H9 (cell line): ENCODE measurements around the gene INPP5E. TPM values are rescaled to one million over a fixed set of nuclear protein-coding genes. Genes with fewer than 3 reads are reported as not detected.

Source experiments
- DNase-seq: peaks from one replicate; pipeline ENCODE4 v3.0.0-alpha.2; 2017
- H2AFZ ChIP-seq: one replicate; pipeline ENCODE4 v1.6.1; 2013; ENCODE audit warnings: mild to moderate bottlenecking, low read length, control low read depth, moderate library complexity
- H2AK5ac ChIP-seq: 2 replicates; pipeline ENCODE4 v1.6.1; 2013; ENCODE audit warnings: low read length, control low read depth, mixed read lengths; ENCODE audit not compliant: insufficient read length
- H2BK120ac ChIP-seq: one replicate; pipeline ENCODE4 v1.6.1; 2013; ENCODE audit warnings: low read depth, mild to moderate bottlenecking, low read length, control low read depth, inconsistent platforms; ENCODE audit not compliant: poor library complexity, severe bottlenecking
- H2BK12ac ChIP-seq: 2 replicates; pipeline ENCODE4 v1.6.1; 2013; ENCODE audit warnings: low read length, control low read depth, mixed read lengths, low read depth; ENCODE audit not compliant: insufficient read length
- H2BK15ac ChIP-seq: 2 replicates; pipeline ENCODE4 v1.6.1; 2013; ENCODE audit warnings: low read depth, low read length, control low read depth
- H2BK20ac ChIP-seq: one replicate; pipeline ENCODE4 v1.6.1; 2013; ENCODE audit warnings: low read depth, mild to moderate bottlenecking, low read length, control low read depth, inconsistent platforms; ENCODE audit not compliant: poor library complexity, severe bottlenecking
- H2BK5ac ChIP-seq: 2 replicates; pipeline ENCODE4 v1.6.1; 2013; ENCODE audit warnings: low read length, control low read depth, mixed read lengths; ENCODE audit not compliant: insufficient read length
- H3K14ac ChIP-seq: 2 replicates; pipeline ENCODE4 v1.6.1; 2013; ENCODE audit warnings: low read length, control low read depth; ENCODE audit not compliant: insufficient read depth
- H3K18ac ChIP-seq: 2 replicates; pipeline ENCODE4 v1.6.1; 2013; ENCODE audit warnings: low read depth, mild to moderate bottlenecking, mixed read lengths, low read length, control low read depth; ENCODE audit not compliant: insufficient read length
- H3K23ac ChIP-seq: 2 replicates; pipeline ENCODE4 v1.6.1; 2013; ENCODE audit warnings: low read length, control low read depth, mixed read lengths, low read depth; ENCODE audit not compliant: insufficient read length
- H3K23me2 ChIP-seq: 2 replicates; pipeline ENCODE4 v1.6.1; 2013; ENCODE audit warnings: low read depth, mild to moderate bottlenecking, mixed read lengths, low read length, control low read depth; ENCODE audit not compliant: insufficient read length, poor library complexity, severe bottlenecking
- H3K27ac ChIP-seq: 2 replicates; pipeline ENCODE4 v1.5.1; 2013; ENCODE audit warnings: low read length, control low read depth, mixed read lengths, low read depth; ENCODE audit not compliant: insufficient read length
- H3K27me3 ChIP-seq: 2 replicates; pipeline ENCODE4 v1.6.1; 2013; ENCODE audit warnings: low read length, control low read depth, inconsistent platforms; ENCODE audit not compliant: insufficient read depth
- H3K4ac ChIP-seq: 2 replicates; pipeline ENCODE4 v1.6.1; 2013; ENCODE audit warnings: low read depth, mild to moderate bottlenecking, control low read depth, inconsistent platforms, low read length, moderate library complexity
- H3K4me1 ChIP-seq: 2 replicates; pipeline ENCODE4 v1.6.1; 2013; ENCODE audit warnings: low read length, control low read depth, inconsistent platforms; ENCODE audit not compliant: insufficient read depth
- H3K4me2 ChIP-seq: 2 replicates; pipeline ENCODE4 v1.6.1; 2013; ENCODE audit warnings: low read length, control low read depth, mixed read lengths; ENCODE audit not compliant: insufficient read length, insufficient read depth
- H3K56ac ChIP-seq: 2 replicates; pipeline ENCODE4 v1.6.1; 2013; ENCODE audit warnings: low read depth, mild to moderate bottlenecking, mixed read lengths, low read length, control low read depth; ENCODE audit not compliant: insufficient read length
- H3K79me1 ChIP-seq: 2 replicates; pipeline ENCODE4 v1.6.1; 2013; ENCODE audit warnings: low read depth, mild to moderate bottlenecking, moderate library complexity, low read length, control low read depth, inconsistent platforms; ENCODE audit not compliant: insufficient read depth, poor library complexity, severe bottlenecking
- H3K79me2 ChIP-seq: 2 replicates; pipeline ENCODE4 v1.6.1; 2013; ENCODE audit warnings: low read length, control low read depth, inconsistent platforms; ENCODE audit not compliant: insufficient read depth
- H3K9ac ChIP-seq: 2 replicates; pipeline ENCODE4 v1.6.1; 2013; ENCODE audit warnings: low read length, control low read depth, mixed read lengths; ENCODE audit not compliant: insufficient read length; ENCODE audit errors: extremely low read depth
- H3K9me3 ChIP-seq: one replicate; pipeline ENCODE4 v1.6.1; 2013; ENCODE audit warnings: low read depth, low read length, inconsistent platforms; ENCODE audit not compliant: control insufficient read depth
- H3T11ph ChIP-seq: one replicate; pipeline ENCODE4 v1.6.1; 2013; ENCODE audit warnings: mild to moderate bottlenecking, low read length, control low read depth, inconsistent platforms
- H4K20me1 ChIP-seq: one replicate; pipeline ENCODE4 v1.6.1; 2013; ENCODE audit not compliant: control insufficient read depth, insufficient read length, insufficient read depth
- H4K5ac ChIP-seq: 2 replicates; pipeline ENCODE4 v1.6.1; 2013; ENCODE audit warnings: low read depth, mild to moderate bottlenecking, mixed read lengths, low read length, control low read depth; ENCODE audit not compliant: insufficient read length
- H4K8ac ChIP-seq: replicated peaks from 2 replicates; pipeline ENCODE4 v1.6.1; 2013; ENCODE audit warnings: low read length, control low read depth, mixed read lengths, low read depth; ENCODE audit not compliant: insufficient read length
- H4K91ac ChIP-seq: 2 replicates; pipeline ENCODE4 v1.6.1; 2013; ENCODE audit warnings: low read depth, mild to moderate bottlenecking, moderate library complexity, mixed read lengths, low read length, control low read depth; ENCODE audit not compliant: insufficient read length
- H3K27ac Mint-ChIP-seq, 3 experiments: 2 replicates in 2 of 3; 3 replicates in 1 of 3; pipeline ENCODE4 v1.8.0; 2020 to 2021; ENCODE audit warnings: mixed read lengths in 3 of 3, mild to moderate bottlenecking in 1 of 3, moderate library complexity in 1 of 3
- H3K27me3 Mint-ChIP-seq: 2 replicates; pipeline ENCODE4 v1.8.0; 2021; ENCODE audit warnings: low read depth, mild to moderate bottlenecking, moderate library complexity, mixed read lengths
- H3K36me3 Mint-ChIP-seq, 3 experiments: 2 replicates in 2 of 3; 3 replicates in 1 of 3; pipeline ENCODE4 v1.8.0; 2020 to 2021; ENCODE audit warnings: low read depth in 3 of 3, mixed read lengths in 3 of 3; ENCODE audit not compliant: insufficient read depth in 1 of 3
- H3K4me1 Mint-ChIP-seq, 2 experiments: 2 replicates each; pipeline ENCODE4 v1.8.0; 2020; ENCODE audit warnings: mixed read lengths in 2 of 2
- H3K4me3 Mint-ChIP-seq, 2 experiments: 2 replicates in 1 of 2; 3 replicates in 1 of 2; pipeline ENCODE4 v1.8.0; 2020 to 2021; ENCODE audit warnings: mild to moderate bottlenecking in 2 of 2, mixed read lengths in 2 of 2, moderate library complexity in 1 of 2
- H3K9me3 Mint-ChIP-seq, 2 experiments: 2 replicates in 1 of 2; 3 replicates in 1 of 2; pipeline ENCODE4 v1.8.0; 2020; ENCODE audit warnings: mild to moderate bottlenecking in 2 of 2, mixed read lengths in 2 of 2, moderate library complexity in 1 of 2
- WGBS: extraction: QIAGEN DNeasy Blood & Tissue Kit; methylation state at CpG from one replicate; pipeline ENCODE4 v1.1.7; 2013; ENCODE audit warnings: missing lambda C conversion rate, low lambda C conversion rate, mixed read lengths; ENCODE audit not compliant: insufficient read length; ENCODE audit errors: extremely low coverage; 5-methylcytosine and 5-hydroxymethylcytosine counted together
- total RNA-seq: library from RNA; stranded (reverse); gene quantifications from 2 replicates; pipeline ENCODE4 v1.2.1, GENCODE V29; 2021
- TF ChIP-seq, protein P1 (sequence below): fragments of 200-600 bp; sonication (generic); conservative IDR thresholded peaks from 3 replicates; pipeline ENCODE4 v1.8.0; 2021; ENCODE audit warnings: antibody characterized with exemption, mild to moderate bottlenecking

Gene INPP5E
- total RNA-seq, 1 experiment from 2014 or later: 21.0 TPM

DNA sequence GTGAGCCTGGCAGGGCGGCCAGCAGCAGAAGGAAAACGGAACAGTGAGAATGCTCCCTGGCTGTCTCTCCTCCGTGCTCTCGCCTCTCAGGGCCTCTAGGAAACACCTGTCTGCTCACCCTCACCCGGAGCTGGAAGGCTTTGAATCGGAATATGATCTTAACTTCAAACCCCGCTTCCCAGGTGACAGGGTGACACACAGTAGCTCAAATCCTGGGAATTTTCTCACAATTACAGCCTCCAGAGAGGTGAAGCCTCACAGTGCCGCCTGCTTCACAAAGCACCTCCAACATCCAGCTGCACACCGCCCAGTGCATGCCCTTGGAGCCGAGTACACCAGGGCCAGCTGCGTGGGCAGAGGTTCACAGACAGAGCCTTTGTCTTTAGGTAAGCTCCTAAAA is 30.7 kb upstream of the INPP5E start:
- H3K27ac ChIP-seq: no peak overlapping the region
- H4K8ac ChIP-seq: no peak overlapping the region
- TF ChIP-seq, protein P1, sequence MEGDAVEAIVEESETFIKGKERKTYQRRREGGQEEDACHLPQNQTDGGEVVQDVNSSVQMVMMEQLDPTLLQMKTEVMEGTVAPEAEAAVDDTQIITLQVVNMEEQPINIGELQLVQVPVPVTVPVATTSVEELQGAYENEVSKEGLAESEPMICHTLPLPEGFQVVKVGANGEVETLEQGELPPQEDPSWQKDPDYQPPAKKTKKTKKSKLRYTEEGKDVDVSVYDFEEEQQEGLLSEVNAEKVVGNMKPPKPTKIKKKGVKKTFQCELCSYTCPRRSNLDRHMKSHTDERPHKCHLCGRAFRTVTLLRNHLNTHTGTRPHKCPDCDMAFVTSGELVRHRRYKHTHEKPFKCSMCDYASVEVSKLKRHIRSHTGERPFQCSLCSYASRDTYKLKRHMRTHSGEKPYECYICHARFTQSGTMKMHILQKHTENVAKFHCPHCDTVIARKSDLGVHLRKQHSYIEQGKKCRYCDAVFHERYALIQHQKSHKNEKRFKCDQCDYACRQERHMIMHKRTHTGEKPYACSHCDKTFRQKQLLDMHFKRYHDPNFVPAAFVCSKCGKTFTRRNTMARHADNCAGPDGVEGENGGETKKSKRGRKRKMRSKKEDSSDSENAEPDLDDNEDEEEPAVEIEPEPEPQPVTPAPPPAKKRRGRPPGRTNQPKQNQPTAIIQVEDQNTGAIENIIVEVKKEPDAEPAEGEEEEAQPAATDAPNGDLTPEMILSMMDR: no peak
- no peaks in the 10 kb centered on the region for H3K27me3 ChIP-seq
- no peaks in the 10 kb centered on the region for H3K27me3 Mint-ChIP-seq
- H3K4me1 ChIP-seq: no peaks in the 10 kb centered on the region
- no peak overlapping the region; a peak in 2 of 7 replicates for H3K27ac Mint-ChIP-seq
- H3T11ph ChIP-seq: no peak overlapping the region
- no peak overlapping the region for H3K4me2 ChIP-seq
- no peak overlapping the region for H2BK20ac ChIP-seq
- H4K5ac ChIP-seq: no peak overlapping the region
- no CpG with 5 or more reads among the region's 11 CpGs for WGBS
- no peak overlapping the region for H3K9ac ChIP-seq
- H2BK12ac ChIP-seq: no peak overlapping the region
- H3K23ac ChIP-seq: no peak overlapping the region
- no peak overlapping the region for H3K4me3 Mint-ChIP-seq
- no peak overlapping the region for H2BK15ac ChIP-seq
- no peaks in the 10 kb centered on the region for H3K9me3 Mint-ChIP-seq
- H3K4me1 Mint-ChIP-seq: no peaks in the 10 kb centered on the region
- H3K9me3 ChIP-seq: no peaks in the 10 kb centered on the region
- no peak overlapping the region for H3K56ac ChIP-seq
- DNase-seq: no peak
- H2BK120ac ChIP-seq: no peak overlapping the region
- no peak overlapping the region for H3K4ac ChIP-seq
- no peak overlapping the region for H3K18ac ChIP-seq
- peaks cover 21% of the 10 kb centered on the region; the same call in 1 of the 2 replicates for H3K79me2 ChIP-seq
- H4K91ac ChIP-seq: no peak overlapping the region
- H3K79me1 ChIP-seq: peaks cover 29% of the 10 kb centered on the region
- H4K20me1 ChIP-seq: no peaks in the 10 kb centered on the region
- no peak overlapping the region for H3K14ac ChIP-seq
- no peaks in the 10 kb centered on the region for H3K23me2 ChIP-seq
- no peak overlapping the region for H2BK5ac ChIP-seq
- H2AFZ ChIP-seq: no peak overlapping the region
- H2AK5ac ChIP-seq: no peak overlapping the region
- H3K36me3 Mint-ChIP-seq: peaks cover 36 to 87% (median 79%) of the 10 kb centered on the region in 3 experiments; a peak in 6 of 7 replicates
